HG02943 (cell line): ENCODE data around the gene CA5A.

Experiments used
- ATAC-seq: cut with Tn5 transposase; IDR thresholded peaks from one replicate; pipeline ENCODE4 v1.9.1; 2021; ENCODE audit warnings: mild to moderate bottlenecking, low read depth, moderate library complexity; ENCODE audit not compliant: unreplicated experiment

The CA5A gene

GRCh38 chr16:87964049-87964659, 27.8 kb upstream of the CA5A start:
- no peak for ATAC-seq

DNA sequence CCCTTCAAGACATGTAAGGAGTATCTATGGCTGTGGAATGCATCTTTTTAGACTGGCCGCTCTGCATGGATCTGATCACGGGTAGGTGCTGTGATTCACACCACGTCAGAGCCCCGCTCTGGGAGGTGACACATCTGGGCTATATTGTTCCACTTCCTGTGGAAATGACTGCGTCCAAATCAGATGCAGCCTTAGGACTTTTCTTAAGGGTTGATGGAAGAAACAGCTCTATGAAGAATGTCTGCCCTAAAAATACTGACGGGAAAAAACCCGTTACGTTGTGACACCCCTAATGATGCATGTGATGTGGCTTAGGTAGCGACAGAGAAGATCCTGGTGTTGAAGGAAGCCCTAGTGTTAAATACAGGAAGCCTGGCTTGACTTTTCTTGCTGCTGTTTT, 27.1 kb upstream of the CA5A start:
- ATAC-seq, result no peak

DNA sequence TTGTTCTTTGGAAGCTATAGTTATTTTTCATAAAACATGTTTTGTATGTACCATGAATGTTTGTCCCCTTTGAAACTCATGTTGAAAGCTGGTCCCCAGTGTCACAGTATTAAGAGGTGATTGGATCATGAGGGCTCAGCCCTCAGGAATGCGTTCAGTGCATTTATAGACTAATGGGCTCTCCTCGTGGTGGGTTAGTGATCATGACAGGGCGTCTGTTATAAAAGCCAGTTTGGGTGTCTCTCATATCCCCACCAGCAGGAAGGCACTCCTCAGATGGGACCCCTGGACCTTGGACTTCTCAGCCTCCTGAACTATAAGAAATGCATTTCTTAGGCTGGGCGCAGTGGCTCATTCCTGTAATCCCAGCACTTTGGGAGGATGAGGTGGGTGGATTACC, 25.3 kb upstream of the CA5A start:
- no peak for ATAC-seq

GRCh38 chr16:87960852-87961251, 24.5 kb upstream of the CA5A start:
- ATAC-seq, result no peak

GRCh38 chr16:87960296-87960695, 24.0 kb upstream of the CA5A start:
- ATAC-seq, result no peak

DNA sequence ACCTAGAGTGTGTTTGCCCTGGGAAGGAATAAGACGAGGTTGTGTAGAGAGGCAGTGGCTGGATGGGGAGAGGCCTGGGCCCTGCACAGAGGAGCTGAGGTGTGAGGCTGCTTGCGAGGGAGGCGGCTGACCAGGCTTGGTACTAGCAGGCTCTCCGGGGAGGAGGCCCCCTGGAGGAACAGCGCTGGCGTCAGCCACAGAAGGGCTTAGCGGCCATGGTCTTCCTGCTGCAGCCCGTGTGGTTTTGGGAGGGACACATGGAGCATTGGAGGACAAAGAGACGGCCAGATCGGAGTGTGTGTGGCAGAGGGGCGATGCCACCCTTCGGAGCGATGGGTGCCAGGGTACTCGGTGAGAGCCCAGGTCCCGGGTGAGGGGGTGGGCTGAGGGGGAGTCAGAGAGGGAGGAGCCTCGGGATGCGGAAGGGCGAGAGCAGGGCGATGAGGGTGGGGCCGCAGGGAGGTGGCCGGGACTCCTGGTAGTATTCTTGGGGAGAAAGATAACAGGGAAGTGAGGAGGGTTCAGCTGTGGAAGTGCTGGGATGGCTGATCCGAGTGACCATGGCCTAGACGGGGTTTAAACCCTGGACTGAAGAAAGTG, 23.2 kb upstream of the CA5A start:
- ATAC-seq, result no peak

DNA sequence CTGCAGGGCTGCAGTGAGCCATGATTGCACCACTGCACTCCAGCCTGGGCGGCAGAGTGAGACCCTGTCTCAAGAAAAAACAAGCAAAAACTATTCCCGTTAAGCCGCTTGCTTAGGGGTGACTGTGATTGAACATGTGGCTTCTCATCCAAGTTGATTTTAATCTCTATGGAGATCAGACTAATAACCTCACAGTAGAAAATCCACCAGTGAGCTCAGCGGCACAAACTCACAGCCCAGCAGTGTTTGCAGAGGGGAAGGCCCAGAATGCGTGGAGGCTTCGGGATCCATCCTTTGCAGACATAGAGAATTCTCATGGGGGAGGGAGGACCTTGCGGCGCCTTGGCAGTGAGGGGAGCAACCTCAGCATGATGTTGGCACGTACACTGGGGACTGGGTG, 22.3 kb upstream of the CA5A start:
- ATAC-seq, result no peak

DNA sequence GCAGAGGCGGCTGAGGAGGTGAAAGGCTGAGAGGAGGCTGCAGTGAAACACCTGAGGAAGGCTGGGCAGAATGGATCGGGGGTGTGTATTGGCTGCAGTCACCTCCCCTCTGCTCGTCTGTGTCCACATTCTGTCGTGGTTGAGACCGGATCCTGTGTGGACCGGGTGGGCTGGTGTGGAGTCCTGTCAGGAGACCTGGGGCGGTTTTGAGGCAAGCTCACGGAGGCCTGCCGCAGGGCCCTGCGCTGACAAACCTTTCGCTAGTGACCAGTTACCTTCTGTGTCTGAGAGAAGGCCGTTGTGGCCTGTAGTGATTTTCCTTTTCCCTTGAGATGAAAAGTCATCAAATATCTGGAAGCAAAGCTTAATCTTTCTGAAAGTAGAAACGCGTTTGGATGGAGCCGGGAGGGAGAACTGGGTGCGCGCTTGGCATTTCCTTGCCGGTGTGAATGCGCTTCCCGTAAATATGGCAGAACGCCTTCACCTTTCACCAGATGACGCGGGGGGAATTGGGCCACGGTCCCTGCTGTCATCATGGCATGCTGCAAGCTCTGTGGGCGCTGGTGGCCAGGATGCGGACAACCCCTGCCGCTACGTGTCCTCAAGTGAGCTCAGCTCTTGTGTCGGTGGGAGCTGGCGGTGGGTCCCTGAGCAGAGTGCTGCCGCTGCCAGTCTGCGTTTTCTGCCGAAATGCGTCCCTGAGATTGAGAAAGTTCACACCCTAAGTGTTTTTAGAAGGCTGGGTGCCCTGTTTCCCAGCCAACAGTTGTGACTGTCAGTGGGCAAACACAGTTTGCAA, 21.2 kb upstream of the CA5A start:
- ATAC-seq, result no peak

GRCh38 chr16:87956365-87957231, 20.3 kb upstream of the CA5A start:
- ATAC-seq, result no peak

DNA sequence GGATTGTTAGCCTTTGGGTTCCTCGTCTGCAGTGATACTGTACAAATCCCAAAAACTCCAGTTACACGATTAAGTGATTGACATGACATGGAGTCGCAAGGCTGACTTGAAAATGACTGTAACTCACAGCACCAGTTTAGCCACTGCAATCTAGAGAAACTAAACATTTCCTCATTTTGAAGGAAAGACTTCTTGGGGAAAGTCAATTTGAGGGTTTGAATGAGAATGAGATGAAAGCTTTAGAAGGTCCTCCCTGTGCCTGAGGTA, 19.7 kb upstream of the CA5A start:
- no peak for ATAC-seq

DNA sequence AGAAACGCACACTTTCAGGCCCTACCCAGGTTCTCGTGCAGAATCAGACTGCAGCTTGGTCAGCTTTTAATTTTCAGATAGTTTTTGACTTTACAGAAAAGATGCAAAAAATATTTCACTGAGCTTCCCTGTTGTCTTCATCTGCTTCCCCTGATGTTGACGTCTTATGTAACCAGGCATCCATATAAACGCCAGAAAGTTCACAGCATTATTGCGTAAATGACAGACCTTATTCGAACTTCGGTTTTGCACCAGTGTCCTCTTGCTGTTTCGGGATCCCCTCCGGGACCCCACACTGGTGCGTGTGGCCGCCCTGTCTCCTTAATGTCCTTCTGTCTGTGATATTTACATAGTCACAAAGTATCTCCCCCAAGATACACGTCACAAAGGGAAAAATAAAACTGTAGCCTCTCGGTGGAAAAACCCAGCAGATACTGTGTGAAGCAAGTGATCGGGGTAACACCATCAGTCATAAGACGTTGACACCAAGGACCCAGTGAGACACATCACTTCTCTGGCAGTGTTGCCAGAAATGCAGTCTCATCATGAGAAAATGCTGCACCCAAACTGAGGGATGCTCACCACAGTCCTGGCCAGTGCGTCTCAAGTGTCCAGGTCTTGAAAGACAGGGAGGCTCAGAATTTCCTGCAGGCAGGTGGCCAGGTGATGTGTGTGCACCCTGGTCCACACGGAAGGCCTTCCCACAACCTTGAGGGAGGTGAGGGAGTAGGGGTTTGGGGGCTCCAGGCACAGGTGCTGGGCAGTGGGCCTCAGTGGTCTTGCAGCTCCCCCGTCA, 19.2 kb upstream of the CA5A start:
- no peak for ATAC-seq

GRCh38 chr16:87954826-87955225, 18.5 kb upstream of the CA5A start:
- no peak for ATAC-seq

- no peak for ATAC-seq
Observed at GRCh38 chr16:87954361-87954760, 18.0 kb upstream of the CA5A start.

GRCh38 chr16:87953308-87954215, 17.2 kb upstream of the CA5A start:
- ATAC-seq, result no peak

DNA sequence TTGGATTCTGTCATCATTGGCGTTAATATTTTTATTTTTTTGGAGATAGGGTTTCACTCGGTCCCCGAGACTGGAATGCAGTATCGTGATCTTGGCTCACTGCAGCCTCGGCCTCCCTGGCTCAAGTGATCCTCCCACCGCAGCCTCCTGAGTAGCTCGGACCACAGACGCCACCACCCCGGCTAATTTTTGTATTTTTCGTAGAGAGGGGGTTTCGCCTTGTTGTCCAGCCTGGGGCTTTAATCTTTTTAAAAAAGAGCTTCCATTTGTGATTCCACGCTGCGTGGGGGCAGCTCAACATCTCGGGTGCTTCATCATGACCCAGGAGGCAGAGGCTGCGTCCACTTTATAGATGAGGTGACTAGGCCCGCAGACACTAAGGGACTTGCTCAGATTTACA, 16.4 kb upstream of the CA5A start:
- no peak for ATAC-seq

GRCh38 chr16:87951552-87952538, 15.5 kb upstream of the CA5A start:
- no peak for ATAC-seq

DNA sequence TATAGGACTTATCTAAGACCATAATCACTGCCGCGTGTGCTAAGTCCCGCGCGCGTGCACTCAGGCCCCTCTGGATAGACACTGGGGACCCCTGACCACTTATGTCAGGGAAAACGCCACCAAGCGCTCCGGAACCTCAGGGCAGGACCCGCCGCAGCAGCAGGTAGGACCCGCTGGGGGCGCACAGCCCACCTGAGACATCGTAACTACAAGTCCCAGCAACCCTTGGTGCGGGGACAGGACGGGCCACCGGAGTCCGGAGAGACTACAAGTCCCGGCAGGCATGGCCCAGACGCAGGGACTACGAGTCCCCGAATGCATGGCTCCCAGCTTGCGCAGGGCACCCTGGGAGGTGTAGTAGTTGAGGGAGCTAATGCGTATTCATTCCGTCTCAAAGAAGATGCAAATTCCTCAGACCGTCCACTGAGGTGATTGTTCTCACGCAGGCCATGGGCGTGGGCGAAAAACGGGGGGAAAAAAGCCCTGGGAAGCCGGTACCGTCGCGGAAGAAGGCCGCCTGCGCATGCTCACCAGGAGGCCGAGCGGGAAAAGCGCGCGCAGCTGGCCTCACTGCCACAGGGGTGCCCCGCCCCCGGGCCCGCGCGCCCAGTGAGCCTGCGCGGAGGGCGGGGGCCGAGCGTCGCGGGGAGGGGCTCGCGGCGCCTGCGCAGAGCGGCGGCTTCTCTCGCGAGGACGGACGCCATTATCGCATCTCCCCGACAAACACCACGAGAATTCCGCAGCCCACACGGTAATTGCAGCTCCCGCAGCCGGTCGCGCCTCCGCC, 14.6 kb upstream of the CA5A start, which contains the start of gene BANP:
BANP (plus strand) TSS at position 670 of the 787 bp plus-strand sequence. CDS start 23,682 bp downstream, outside the sequence.
- peak; percentile 86 for ATAC-seq
